HG02870 (cell line): Measurements from ENCODE around the gene SEMA4D.
"Not testable (repeated sequence)": the region's sequence is repeated elsewhere in the genome, so short reads cannot be mapped to it uniquely, and the experiment has no call there.

ENCODE experiments used
- ATAC-seq: cut with Tn5 transposase; IDR thresholded peaks from one replicate; pipeline ENCODE4 v1.9.1; 2021; ENCODE audit warnings: mild to moderate bottlenecking, moderate library complexity; ENCODE audit not compliant: unreplicated experiment

SEMA4D gene

DNA sequence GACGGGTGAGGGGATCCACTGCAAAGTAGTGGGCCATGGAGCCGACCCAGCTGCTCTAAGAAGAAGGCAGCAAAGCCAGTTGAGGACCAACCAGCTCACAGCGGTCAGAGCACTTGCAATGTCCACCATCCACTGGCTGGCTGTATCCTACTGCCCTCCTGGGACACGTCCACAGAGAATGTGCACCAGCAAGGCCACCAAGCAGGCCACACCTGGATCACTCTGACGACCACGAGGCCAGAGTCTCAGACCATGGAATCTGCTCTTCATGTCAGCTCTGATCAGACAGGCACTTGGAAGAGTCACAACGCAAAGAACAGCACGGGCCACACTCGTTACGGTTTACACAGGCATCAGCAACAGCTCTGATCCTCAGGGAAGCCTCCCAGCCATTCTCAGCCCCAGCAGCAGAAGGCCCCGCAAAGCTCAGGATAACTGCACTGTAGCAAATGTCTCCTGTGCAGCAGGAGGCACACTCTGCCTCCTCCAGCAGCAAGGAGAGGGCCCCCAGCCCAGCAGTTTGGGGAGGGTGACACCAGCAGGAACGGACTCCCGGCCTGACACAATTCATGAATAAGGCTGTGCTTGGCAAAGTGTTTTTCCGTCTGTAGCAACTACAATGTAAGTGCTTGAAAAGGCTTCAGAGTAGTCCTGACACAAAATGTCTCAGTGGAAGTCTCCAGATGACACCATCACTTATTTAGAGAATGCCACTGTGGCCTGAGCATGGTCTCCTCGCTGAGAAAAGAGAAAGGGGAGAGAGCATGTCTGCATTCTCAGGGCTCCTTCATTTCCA, 15.7 kb downstream of the SEMA4D start:
- ATAC-seq, result no peak

GRCh38 chr9:89481538-89481915, 16.4 kb downstream of the SEMA4D start:
- no peak for ATAC-seq

DNA sequence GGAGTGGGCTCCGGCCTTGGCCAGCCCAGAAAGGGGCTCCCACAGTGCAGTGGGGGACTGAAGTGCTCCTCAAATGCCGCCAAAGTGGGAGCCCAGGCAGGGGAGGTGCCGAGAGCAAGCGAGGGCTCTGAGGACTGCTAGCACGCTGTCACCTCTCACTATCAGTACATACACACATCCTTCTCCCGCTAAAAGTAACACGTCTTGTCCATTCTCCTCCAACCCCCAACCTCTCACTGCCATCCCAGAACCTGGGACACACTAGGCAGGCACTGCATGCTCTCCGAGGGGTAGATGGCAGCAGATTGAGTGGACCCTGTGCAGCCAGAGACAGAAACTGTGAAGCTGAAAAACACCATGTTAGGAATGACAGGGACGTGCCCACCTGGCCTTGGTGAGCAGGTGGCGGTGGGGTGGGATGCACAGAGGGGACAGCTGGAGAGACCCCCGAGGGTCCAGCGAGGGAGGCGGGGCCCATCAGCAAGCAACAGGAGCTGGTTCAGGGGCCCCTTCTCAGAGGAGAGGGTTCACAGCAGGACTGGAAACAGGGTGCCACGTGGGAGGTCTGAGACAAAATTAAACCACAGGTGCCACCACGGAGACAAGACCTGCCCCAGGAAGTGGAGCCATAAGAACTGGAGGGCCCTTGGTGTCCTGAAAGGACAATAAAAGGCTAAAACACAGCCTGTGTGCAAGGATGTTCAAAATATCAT, 16.9 kb downstream of the SEMA4D start:
- no peak for ATAC-seq

DNA sequence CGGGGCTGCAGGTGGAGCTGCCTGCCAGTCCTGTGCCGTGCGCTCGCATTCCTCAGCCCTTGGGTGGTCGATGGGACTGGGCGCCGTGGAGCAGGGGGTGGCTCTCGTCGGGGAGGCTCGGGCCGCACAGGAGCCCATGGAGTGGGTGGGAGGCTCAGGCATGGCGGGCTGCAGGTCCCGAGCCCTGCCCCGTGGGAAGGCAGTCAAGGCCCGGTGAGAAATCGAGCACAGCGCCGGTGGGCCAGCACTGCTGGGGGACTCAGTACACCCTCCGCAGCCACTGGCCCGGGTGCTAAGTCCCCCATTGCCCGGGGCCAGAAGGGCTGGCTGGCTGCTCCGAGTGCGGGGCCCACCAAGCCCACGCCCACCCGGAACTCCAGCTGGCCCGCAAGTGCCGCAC, 17.5 kb downstream of the SEMA4D start:
- ATAC-seq, result not testable (repeated sequence)

DNA sequence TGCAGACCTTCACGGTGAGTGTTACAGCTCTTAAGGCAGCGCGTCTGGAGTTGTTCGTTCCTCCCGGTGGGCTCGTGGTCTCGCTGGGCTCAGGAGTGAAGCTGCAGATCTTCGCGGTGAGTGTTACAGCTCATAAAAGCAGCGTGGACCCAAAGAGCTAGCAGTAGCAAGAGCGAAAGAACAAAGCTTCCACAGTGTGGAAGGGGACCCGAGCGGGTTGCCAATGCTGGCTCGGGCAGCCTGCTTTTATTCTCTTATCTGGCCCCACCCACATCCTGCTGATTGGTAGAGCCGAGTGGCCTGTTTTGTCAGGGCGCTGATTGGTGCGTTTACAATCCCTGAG, 18.3 kb downstream of the SEMA4D start:
- ATAC-seq, result not testable (repeated sequence)

DNA sequence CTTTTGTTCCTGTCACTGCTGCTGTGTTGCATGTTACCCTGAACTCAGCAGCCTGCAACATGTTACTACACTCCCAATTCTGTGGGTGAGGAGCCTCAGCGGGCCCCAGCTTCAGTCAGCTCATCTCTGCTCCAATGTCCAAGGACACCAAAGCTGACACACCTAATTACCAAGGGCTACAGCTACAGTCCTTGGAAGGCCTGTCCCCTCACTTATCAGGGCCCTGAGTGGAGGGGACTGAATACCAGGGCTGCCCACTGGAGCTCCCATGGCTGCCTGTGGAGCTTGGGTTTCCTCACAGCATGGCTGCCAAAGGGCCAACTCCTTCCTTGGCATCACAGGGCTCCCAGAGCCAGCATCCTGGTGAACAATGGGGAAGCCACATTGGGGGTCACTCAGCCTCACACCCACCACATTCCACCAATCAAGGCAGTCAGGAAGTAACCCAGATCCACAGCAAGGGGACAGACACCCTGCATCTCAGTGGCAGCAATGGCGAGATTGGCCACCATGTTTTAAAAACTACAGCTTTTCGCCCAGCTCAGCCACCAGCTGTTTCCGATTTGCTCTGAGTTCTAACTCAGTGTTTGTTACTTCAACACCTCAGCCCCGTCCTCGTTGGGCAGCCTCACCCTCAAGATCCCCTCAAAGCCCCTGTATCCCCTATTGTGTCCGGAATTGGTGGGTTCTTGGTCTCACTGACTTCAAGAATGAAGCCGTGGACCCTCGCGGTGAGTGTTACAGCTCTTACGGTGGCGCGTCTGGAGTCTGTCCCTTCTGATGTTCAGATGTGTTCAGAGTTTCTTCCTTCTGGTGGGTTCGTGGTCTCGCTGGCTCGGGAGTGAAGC, 18.9 kb downstream of the SEMA4D start:
- no peak for ATAC-seq

DNA sequence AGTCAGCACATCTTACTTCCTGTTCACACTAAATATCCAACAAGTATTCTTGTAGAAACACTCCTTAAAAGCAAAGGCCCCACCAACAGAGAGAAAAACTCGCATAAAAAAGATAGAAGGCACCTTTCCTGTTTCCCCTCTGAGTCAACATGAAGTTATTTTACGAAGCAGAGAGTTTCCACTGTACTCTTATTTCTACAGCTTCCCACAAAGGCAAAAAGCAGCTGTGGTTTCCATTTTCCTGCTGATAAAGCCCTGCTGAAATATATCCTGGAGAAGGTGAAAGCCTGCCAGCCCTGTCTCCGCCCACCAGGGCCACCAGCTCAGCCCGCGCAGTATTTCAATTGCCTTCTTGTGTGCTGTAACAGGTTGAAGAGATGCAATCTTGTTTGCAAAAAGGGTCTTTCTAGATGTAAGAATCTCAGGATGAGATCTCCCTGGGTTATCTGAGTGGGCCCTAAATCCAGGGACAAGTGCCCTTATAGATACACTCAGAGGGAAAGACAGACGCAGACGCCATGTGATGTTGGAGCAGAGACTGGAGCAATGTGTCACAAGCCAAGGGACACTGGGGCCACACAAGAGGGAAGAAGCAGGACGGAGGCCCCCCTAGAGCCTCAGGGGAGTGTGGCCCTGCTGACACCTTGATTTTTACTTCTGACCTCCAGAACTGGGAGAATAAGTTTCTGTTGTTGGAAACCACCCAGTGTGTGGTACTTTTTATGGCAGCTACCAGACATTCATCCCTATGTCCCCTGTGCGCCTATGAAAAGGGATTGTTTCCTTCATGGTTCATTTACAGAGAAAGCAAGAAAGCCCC, 19.9 kb downstream of the SEMA4D start:
- no peak for ATAC-seq

DNA sequence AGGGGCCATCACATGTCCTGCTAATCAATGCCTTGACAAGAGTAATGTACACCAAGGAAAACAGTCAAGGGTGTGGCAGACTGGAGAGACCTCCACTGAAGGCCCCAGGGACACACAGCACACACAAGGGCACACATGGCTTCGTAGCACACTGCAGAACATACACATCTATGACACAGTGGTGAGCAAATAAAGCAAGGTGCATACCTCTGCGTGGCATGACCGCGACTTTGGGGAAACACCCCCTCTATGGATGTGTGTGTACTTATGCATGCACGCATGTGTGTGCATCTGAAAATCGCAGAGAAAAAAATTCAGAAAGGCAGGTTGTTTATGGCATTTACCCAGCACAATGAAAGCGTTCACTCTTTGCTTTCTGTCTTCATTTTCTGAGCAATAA, 20.5 kb downstream of the SEMA4D start:
- ATAC-seq, result no peak

GRCh38 chr9:89476546-89476945, 21.4 kb downstream of the SEMA4D start:
- no peak for ATAC-seq

- no peak for ATAC-seq
Measured at GRCh38 chr9:89475891-89476440, 21.9 kb downstream of the SEMA4D start.

- ATAC-seq, result no peak
Measured at GRCh38 chr9:89474939-89475338, 23.0 kb downstream of the SEMA4D start.

GRCh38 chr9:89473762-89474469, 24.0 kb downstream of the SEMA4D start:
- no peak for ATAC-seq

DNA sequence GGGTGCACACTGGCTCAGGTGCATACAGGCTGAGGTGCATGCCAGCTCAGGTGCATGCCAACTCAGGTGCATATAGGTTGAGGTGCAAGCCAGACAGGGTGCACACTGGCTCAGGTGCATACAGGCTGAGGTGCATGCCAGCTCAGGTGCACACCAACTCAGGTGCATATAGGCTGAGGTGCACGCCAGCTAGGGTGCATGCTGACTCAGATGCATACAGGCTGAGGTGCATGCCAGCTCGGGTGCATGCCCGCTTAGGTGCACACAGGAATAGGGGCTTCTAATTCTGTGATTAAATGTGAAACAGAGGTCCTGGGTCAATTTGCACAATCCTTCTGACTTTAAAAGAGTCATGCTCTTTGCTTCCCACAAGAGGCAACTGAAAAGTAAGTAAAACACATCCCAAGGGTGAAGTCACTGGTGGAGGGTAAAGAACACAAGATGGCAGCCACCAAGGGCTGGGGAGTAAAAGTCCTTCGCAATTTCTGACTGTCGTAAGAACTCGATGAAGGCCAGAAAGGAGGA, 26.1 kb downstream of the SEMA4D start:
- not testable (repeated sequence) for ATAC-seq

DNA sequence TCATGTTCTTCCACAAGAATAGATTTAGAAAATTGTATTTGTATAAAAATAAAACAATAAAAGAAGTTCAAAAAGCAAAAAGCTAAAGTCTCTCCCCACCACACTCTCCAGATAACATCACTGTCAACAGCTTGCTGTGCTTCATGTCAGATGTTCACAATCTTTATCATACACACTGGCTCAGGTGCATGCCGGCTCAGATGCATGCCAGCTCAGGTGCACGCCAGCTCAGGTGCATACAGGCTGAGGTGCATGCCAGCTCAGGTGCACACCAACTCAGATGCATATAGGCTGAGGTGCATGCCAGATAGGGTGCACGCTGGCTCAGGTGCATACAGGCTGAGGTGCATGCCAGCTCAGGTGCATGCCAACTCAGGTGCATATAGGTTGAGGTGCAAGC, 26.5 kb downstream of the SEMA4D start:
- ATAC-seq, result no peak

DNA sequence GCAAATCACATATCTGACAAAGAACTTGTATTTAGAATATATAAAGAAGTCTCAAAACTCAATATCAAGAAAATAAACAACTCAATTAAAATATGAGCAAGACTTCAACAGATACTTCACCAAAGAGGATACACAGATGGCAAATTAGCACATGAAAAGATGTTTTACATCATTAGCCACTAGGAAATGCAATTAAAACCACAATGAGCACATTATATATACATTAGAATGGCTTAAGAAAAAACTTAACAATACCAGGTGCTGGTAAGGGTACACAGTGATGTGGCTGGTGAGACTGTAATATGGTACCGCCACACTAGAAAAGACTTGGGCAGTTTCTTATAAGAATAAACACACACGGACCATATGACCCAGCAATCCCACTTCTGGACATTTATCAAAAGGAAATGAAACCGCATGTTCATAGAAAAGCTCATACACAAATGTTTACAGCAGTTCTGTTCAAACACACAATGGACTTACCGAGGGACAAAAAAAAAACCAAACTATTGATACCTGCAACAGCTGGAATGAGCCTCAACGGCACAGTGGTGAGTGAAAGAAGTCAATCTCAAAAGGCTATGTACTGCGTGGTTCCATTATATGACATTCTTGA, 27.6 kb downstream of the SEMA4D start:
- ATAC-seq, result no peak

DNA sequence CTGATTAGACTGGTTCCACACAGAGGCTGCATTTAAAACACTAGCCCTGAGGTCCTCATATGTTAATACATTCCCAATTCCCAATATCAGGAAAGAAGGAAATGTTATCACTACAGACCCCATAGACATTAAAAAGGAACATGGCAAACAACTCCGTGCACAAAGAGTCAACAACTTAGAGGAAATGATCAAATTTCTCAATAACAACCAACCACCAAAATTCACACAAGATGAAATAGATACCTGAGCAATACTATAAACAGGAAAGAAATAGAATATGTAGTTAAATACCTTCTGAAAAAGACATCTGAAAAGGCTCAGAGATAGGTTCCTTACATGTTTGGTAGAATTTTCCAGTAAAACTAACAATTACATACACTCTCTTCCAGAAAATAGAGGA, 28.9 kb downstream of the SEMA4D start:
- no peak for ATAC-seq

- ATAC-seq, result no peak
Measured at GRCh38 chr9:89468281-89468960, 29.5 kb downstream of the SEMA4D start.

GRCh38 chr9:89467278-89467625, 30.7 kb downstream of the SEMA4D start:
- ATAC-seq, result peak; percentile 2
